ENCODE data around the gene FABP6. TPM values are rescaled to one million over a fixed set of nuclear protein-coding genes. Genes with fewer than 3 reads are reported as not detected.

FABP6 gene
- total RNA-seq, 1 experiment from 2014 or later, result 5.2 TPM

DNA sequence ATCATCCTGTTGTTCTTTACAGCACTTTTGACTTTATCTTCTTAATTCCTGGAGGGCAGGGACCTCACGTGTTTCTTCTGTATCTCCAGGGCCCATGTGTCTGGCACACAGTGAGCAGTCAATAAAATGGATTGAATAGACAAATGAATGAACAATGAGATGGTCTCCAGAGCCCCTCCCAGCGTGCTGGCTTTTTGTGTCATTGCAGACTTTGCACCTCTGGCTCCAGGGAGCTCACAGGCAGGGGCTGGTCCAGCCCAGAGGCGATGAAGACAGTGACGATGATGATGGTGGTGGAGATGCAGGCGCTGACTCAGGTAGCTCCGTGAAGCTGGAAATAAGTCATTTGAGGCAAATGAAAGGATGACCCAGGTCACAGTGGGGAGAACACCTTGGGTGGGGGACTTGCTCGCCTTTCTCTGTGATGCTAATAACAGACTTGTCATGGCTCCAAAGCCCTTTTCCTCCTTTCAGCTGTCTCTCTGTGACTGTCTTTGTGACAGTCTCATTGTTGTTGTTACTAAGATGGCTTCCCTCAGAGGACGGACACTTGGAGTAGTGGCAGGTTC lies 30.4 kb upstream of the FABP6 start:
- Histone ChIP-seq H2AFZ (ENCODE audit: low read length) (no peak overlapping the region), H3K14ac (ENCODE audit: insufficient read depth, low read length) (no peak overlapping the region), H4K20me1 (ENCODE audit: control insufficient read depth, insufficient read depth, insufficient read length) (no peaks in the 10 kb centered on the region), H2BK15ac (ENCODE audit: low read depth, low read length) (no peak overlapping the region), H3K4me2 (ENCODE audit: insufficient read depth, insufficient read length, low read length) (peak overlapping the region; percentile 52), H2AK5ac (ENCODE audit: insufficient read length, low read length) (no peak overlapping the region), H3K23me2 (ENCODE audit: insufficient read length, low read depth, low read length, poor library complexity, severe bottlenecking) (no peaks in the 10 kb centered on the region), H4K5ac (ENCODE audit: insufficient read length, low read depth, low read length) (no peak overlapping the region), H2BK5ac (ENCODE audit: insufficient read length, low read length) (no peak overlapping the region), H4K91ac (ENCODE audit: insufficient read length, low read depth, low read length) (no peak overlapping the region), H2BK12ac (ENCODE audit: insufficient read length, low read depth, low read length) (no peak overlapping the region), H3K18ac (ENCODE audit: insufficient read length, low read depth, low read length) (no peak overlapping the region), H3K27ac (ENCODE audit: insufficient read length, low read depth, low read length) (no peak overlapping the region), H4K8ac (replicated peaks; ENCODE audit: insufficient read length, low read depth, low read length) (no peak overlapping the region), H3K56ac (ENCODE audit: insufficient read length, low read depth, low read length) (no peak overlapping the region), H3K9me3 (ENCODE audit: control insufficient read depth, low read depth, low read length) (no peaks in the 10 kb centered on the region), H3K79me1 (ENCODE audit: insufficient read depth, low read depth, low read length, poor library complexity, severe bottlenecking) (no peaks in the 10 kb centered on the region), H2BK120ac (ENCODE audit: low read depth, low read length, poor library complexity, severe bottlenecking) (no peak overlapping the region), H3K79me2 (ENCODE audit: insufficient read depth, low read length) (no peaks in the 10 kb centered on the region), H3K27me3 (ENCODE audit: insufficient read depth, low read length) (no peaks in the 10 kb centered on the region), H3K9ac (ENCODE audit: extremely low read depth, insufficient read length, low read length) (no peak overlapping the region), H3K4ac (ENCODE audit: low read depth, low read length) (no peak overlapping the region), H3K4me1 (ENCODE audit: insufficient read depth, low read length) (peaks cover 8% of the 10 kb centered on the region), H3K23ac (ENCODE audit: insufficient read length, low read depth, low read length) (no peak overlapping the region), H2BK20ac (ENCODE audit: low read depth, low read length, poor library complexity, severe bottlenecking) (no peak overlapping the region), H3T11ph (ENCODE audit: low read length) (no peak overlapping the region)
- Mint-ChIP-seq H3K9me3 (no peaks in the 10 kb centered on the region), H3K27me3 (ENCODE audit: low read depth) (no peaks in the 10 kb centered on the region; the same call in 1 of the 2 replicates), H3K4me3 (peak overlapping the region; percentile 24 to 46; a peak in 4 of 5 replicates), H3K4me1 (peaks cover 37 to 41% of the 10 kb centered on the region in 2 experiments), H3K27ac (peak overlapping the region in 1 of 3 experiments; percentile 1; a peak in 3 of 7 replicates), H3K36me3 (ENCODE audit: insufficient read depth in 1 of 3, low read depth in 3 of 3) (no peaks in the 10 kb centered on the region; a peak in 1 of 7 replicates)
- DNase-seq, result peak; percentile 38
- WGBS (ENCODE audit: extremely low coverage, insufficient read length, low lambda C conversion rate), result no CpG with 5 or more reads among the region's 8 CpGs
- no peak for TF ChIP-seq CTCF (conservative IDR thresholded peaks at IDR 0.05)

All from H9 (cell line).